ENCODE measurements around the gene RPL3.
"Not testable (repeated sequence)": the region's sequence is repeated elsewhere in the genome, so short reads cannot be mapped to it uniquely, and the experiment has no call there.

RPL3 gene

GRCh38 chr22:39319284-39320022 lies at the start of gene RPL3:
Gene RPL3 (minus strand): TSS chr22:39319623. CDS start chr22:39319597, 26 bp downstream.
- DNase-seq (ENCODE audit: low read depth): peak; percentile 98

DNA sequence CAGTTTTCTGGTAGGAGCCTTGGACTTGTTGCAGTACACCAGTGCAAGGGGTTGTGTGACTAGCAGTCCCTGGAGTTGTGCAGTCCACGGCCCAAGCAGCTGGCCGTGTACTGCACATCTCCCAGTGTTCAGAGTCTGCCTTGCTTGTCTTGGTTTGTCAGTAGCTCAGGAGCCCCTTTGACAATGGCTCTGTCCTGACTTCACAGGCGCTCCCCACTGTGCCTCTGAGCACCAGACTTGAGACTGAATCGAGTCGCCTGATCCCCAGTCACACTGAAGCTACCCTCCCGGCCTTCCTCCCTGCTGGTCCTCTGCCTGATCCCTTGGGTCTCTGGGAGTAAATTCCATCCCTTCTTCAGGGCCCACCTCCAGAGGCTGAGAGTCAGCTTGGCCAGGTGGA lies 49.8 kb upstream of the RPL3 start:
- no peak for DNase-seq (ENCODE audit: low read depth)

GRCh38 chr22:39368461-39368911 lies 49.1 kb upstream of the RPL3 start:
- no peak for DNase-seq (ENCODE audit: low read depth)

DNA sequence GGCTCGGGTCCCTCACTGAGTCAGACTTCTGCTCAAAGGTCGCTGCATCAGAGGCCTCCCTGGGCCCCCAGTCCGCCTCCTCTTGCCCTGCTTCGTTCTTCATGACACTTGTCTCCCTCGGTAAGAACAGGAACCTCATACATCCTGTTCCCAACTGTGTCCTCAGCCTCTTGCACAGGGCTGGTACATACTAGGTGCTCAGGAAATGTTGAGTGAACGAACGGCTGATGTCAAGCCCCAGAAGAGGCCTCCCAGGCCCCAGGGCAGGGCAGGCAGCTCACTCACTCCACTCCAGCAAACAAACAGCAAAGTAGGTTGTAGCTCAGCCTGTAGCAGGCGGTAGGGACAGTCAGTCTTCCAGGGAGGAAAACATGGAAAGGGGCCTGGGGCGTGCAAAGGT lies 47.6 kb upstream of the RPL3 start:
- DNase-seq (ENCODE audit: low read depth): no peak

GRCh38 chr22:39365492-39365780 lies 46.0 kb upstream of the RPL3 start:
- no peak for DNase-seq (ENCODE audit: low read depth)

DNA sequence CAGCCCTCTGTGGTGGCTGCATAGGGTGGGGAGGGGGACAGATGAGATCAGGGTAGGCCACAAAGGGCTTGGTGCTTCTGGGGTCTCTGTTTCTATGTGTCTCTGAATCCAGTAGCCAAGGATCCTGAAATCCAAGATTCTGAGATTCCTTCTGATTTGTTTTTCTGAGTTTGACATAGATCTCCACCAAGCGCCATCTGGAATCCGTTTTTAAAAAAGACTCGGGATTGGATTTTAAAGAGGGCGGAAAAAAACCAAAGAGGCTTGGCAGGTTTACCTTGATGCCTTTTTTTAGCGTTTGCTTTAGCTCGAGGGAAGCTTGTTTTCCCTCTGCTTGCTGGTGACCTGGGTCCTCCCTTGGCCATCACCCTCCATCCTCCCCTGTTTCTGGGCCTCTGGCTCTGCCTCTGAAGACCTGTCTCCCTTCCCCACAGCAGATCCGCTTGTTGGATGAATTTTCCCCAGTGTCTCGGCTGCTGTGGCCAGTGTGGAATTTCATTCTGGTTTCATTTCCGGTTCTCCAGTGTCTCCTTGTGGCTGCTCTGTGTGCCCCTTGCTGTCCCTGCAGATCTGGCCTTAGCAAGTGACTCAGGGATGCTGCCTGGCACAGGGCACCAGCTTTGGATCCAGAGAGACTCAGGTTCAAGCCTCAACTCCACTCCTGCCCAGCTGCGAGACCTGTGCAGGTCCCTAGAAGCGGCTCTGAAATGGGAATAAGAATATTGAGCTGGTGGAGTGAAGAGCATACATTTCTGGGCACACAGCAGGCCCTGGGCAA lies 45.5 kb upstream of the RPL3 start:
- DNase-seq (ENCODE audit: low read depth): no peak

GRCh38 chr22:39363751-39364515 lies 44.5 kb upstream of the RPL3 start:
- no peak for DNase-seq (ENCODE audit: low read depth)

- DNase-seq (ENCODE audit: low read depth): no peak
These were observed 43.5 kb upstream of the RPL3 start for GRCh38 chr22:39362932-39363331.

DNA sequence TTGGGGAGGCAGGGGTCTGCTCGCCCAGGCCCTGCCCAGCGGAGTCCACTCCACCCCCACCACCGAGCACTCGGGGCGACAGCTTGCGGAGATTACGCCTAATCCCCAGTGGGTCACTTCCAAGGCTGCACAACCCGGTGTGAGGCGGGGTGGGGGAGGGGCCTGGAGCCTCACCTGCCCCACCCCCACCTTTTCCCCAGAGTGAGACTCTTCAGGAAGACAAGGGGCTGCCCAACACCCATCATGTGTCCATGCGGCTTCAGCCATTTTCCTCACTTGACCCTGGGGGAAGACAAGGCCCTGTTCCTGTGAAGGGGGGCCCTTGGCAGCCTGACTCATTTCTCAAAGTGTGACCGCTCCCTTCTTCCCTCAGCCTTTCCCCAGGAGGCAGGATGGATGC lies 42.8 kb upstream of the RPL3 start:
- DNase-seq (ENCODE audit: low read depth): no peak

GRCh38 chr22:39361496-39361895 lies 42.1 kb upstream of the RPL3 start:
- no peak for DNase-seq (ENCODE audit: low read depth)

DNA sequence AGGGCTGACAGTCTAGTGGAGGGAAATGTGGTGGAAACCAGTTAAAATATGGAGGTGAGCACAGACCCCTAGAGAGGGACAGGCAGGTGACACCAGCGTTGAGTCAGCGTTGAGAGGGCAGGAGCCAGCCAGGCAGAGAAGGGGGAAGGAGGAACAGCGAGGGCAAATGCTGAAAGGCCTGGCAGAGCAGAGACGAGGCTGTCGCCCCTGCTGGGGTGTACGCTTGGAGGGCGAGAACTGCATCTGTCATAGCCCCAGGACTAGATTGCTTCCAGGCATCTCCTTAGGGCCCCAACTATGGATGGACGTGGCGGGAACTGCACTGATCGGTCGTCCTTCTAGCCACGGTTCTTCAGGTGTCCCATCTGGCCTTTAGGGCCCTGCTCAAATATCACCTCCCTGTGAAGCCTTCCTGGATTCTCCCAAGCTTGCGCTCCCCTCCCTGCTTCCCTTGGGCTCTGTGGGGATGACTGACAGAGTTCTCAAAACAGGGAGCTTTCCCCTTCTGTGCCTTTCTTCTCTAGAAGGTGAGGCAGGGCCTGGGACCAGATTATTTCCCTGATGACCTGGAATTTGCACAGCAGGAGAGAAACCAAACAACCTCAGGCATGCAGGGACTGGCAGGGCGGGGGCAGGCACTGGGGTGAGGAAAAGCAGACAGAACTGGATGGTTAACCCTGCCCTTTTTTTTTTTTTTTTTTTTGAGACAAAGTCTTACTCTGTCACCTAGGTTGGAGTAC lies 41.4 kb upstream of the RPL3 start:
- no peak for DNase-seq (ENCODE audit: low read depth)

- no peak for DNase-seq (ENCODE audit: low read depth)
These were observed 40.8 kb upstream of the RPL3 start for GRCh38 chr22:39360242-39360641.

- DNase-seq (ENCODE audit: low read depth): no peak
These were observed 40.3 kb upstream of the RPL3 start for GRCh38 chr22:39359659-39360195.

DNA sequence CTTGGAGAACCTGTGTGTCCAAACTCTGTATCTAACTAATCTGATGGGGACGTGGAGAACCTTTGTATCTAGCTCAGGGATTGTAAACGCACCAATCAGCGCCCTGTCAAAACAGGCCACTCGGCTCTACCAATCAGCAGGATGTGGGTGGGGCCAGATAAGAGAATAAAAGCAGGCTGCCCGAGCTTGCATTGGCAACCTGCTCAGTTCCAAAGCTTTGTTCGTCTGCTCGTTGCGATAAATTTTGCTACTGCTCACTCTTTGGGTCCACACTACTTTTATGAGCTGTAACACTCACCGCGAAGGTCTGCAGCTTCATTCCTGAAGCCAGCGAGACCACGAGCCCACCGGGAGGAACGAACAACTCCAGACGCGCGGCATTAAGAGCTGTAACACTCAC lies 38.8 kb upstream of the RPL3 start:
- DNase-seq (ENCODE audit: low read depth): not testable (repeated sequence)

DNA sequence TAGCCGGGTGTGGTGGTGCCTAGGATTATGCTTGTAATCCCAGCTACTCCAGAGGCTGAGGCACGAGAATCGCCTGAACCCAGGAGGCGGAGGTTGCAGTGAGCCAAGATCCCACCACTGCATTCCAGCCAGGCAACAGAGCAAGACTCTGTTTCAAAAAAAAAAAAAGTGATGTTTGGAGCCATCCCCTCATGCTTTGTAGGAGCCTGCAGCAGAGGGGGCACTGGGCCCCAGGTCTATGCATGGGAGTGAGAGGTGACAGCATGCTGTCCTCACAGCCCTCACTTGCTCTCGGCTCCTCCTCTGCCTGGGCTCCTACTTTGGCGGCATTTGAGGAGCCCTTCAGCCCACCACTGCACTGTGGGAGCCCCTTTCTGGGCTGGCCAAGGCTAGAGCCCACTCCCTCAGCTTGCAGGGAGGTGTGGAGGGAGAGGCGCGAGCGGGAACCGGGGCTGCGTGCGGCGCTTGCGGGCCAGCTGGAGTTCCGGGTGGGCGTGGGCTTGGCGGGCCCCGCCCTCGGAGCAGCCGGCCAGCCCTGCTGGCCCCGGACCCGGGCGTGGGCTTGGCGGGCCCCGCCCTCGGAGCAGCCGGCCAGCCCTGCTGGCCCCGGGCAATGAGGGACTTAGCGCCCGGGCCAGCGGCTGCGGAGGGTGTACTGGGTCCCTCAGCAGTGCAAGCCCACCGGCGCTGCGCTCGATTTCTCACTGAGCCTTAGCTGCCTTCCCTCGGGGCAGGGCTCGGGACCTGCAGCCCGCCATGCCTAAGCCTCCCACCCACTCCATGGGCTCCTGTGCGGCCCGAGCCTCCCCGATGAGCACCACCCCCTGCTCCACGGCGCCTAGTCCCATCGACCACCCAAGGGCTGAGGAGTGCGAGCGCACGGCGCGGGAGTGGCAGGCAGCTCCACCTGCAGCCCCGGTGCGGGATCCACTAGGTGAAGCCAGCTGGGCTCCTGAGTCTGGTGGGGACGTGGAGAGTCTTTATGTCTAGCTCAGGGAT lies 38.0 kb upstream of the RPL3 start:
- DNase-seq (ENCODE audit: low read depth): not testable (repeated sequence)

DNA sequence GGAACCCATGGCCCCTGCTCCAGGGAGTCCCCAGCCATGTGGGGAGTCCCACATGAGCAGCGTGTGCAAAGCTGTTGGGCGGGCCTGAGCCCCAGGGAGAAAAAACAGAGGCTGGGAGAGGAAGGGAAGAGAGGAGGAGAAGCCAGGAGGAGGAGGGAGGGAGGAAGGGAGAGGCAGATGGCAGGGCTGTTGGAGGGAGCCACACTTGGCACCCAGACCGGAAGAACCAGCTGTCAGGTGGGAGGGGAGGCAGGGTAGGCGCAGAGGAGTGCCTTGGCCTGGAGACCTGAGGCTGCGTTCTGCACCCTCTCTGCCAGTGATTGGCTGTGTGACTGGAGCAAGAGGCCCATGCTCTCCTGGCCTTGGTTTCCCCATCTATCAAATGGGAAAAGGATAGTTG lies 37.0 kb upstream of the RPL3 start:
- DNase-seq (ENCODE audit: low read depth): no peak

GRCh38 chr22:39355805-39356204 lies 36.4 kb upstream of the RPL3 start:
- DNase-seq (ENCODE audit: low read depth): not testable (repeated sequence)

DNA sequence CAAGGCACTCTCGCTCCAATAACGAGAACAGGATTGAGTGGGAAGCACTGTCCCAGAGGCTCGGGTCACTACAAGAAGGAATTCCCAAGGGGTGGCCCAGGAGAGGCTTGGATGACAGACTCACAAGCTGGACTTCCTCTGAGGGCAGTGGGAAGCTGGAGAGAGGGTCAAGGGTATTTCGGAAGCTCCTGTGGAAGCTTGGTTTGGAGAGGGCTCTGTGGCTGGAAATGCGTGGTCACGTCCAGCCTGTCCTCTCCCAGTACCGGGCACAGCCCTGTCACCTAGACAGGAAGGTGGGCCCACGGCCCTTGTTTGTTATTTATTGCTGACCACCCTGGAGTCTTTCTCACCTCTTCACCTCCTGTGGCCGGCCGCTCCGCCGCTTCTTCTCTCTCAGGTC lies 35.7 kb upstream of the RPL3 start:
- no peak for DNase-seq (ENCODE audit: low read depth)

DNA sequence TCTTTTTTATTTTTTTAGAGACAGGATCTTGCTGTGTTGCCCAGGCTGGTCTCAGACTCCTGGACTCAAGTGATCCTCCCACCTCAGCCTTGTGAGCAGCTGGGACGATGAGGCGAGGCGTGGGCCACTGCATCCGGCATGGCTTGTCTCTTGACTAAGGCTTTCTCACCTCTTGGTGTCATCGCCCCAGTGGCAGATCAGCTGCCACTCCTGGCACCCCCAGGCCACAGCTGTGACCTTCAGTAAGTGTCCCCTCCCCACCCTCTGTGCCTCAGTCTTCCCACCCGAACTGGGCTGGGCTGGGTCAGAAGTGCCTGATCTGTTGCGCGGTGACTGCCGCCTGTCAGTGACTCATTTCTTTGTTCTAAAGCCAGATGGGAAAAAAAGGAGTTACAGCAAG lies 33.9 kb upstream of the RPL3 start:
- DNase-seq (ENCODE audit: low read depth): peak; percentile 34

- DNase-seq (ENCODE audit: low read depth): no peak
These were observed 33.0 kb upstream of the RPL3 start for GRCh38 chr22:39352306-39352891.

Data from iris pigment epithelial cell (primary cell).